ENCODE measurements around the gene TMEM63A.
"Not testable (repeated sequence)": the region's sequence is repeated elsewhere in the genome, so short reads cannot be mapped to it uniquely, and the experiment has no call there.

DNA sequence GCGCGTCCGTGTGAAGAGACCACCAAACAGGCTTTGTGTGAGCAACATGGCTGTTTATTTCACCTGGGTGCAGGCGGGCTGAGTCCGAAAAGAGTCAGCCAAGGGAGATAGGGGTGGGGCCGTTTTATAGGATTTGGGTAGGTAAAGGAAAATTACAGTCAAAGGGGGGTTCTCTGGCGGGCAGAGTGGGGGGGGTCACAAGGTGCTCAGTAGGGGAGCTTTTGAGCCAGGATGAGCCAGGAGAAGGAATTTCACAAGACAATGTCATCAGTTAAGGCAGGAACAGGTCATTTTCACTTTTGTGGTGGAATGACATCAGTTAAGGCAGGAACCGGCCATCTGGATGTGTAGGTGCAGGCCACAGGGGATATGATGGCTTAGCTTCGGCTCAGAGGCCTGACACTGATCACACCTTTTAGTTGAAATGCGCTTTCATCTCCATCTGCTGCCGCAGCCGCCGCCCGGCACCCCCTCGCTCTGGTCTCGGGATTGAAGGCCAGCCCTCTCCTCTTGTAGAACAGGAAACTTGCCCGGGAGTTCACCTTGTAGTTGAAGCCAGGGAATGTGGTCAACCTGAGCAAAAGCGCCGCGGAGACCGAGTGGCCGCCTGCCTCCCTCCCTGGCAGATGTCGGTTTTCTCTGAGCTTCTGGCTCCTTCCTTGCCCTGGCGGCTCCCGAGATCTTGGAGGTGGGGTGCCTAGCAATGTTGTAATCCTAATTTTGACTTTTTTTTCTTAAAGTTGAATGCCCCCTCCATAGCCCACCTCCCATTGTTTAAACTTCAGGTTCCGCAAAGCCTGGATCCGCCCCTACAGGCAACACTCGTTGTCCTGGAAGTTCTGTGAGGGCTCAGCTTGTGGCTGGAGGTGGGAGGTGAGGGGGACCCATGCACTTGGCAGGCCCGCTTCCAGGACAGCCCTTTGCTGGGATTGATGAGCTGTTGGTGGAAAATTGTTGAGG, 71.3 kb downstream of the TMEM63A start:
- TF ChIP-seq, protein P1, sequence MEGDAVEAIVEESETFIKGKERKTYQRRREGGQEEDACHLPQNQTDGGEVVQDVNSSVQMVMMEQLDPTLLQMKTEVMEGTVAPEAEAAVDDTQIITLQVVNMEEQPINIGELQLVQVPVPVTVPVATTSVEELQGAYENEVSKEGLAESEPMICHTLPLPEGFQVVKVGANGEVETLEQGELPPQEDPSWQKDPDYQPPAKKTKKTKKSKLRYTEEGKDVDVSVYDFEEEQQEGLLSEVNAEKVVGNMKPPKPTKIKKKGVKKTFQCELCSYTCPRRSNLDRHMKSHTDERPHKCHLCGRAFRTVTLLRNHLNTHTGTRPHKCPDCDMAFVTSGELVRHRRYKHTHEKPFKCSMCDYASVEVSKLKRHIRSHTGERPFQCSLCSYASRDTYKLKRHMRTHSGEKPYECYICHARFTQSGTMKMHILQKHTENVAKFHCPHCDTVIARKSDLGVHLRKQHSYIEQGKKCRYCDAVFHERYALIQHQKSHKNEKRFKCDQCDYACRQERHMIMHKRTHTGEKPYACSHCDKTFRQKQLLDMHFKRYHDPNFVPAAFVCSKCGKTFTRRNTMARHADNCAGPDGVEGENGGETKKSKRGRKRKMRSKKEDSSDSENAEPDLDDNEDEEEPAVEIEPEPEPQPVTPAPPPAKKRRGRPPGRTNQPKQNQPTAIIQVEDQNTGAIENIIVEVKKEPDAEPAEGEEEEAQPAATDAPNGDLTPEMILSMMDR (IDR thresholded peaks at IDR 0.05): 0 out of 2 replicates have a peak, but pooled peaks have one; percentile 12
- TF ChIP-seq, protein P2, sequence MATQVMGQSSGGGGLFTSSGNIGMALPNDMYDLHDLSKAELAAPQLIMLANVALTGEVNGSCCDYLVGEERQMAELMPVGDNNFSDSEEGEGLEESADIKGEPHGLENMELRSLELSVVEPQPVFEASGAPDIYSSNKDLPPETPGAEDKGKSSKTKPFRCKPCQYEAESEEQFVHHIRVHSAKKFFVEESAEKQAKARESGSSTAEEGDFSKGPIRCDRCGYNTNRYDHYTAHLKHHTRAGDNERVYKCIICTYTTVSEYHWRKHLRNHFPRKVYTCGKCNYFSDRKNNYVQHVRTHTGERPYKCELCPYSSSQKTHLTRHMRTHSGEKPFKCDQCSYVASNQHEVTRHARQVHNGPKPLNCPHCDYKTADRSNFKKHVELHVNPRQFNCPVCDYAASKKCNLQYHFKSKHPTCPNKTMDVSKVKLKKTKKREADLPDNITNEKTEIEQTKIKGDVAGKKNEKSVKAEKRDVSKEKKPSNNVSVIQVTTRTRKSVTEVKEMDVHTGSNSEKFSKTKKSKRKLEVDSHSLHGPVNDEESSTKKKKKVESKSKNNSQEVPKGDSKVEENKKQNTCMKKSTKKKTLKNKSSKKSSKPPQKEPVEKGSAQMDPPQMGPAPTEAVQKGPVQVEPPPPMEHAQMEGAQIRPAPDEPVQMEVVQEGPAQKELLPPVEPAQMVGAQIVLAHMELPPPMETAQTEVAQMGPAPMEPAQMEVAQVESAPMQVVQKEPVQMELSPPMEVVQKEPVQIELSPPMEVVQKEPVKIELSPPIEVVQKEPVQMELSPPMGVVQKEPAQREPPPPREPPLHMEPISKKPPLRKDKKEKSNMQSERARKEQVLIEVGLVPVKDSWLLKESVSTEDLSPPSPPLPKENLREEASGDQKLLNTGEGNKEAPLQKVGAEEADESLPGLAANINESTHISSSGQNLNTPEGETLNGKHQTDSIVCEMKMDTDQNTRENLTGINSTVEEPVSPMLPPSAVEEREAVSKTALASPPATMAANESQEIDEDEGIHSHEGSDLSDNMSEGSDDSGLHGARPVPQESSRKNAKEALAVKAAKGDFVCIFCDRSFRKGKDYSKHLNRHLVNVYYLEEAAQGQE (IDR thresholded peaks at IDR 0.05; ENCODE audit: insufficient read depth in 1 of 2, low read depth in 2 of 2, low read length in 1 of 2): not testable (repeated sequence)

All from Panc1 (cell line).